HEK293 (cell line): ENCODE results near the gene CDK2.

ENCODE experiments used
- GLIS1 ChIP-seq: fragments of 450-650 bp; formaldehyde crosslinking; IDR thresholded peaks from 2 replicates; pipeline ENCODE4 v1.5.1; 2016; ENCODE audit warnings: missing biosample characterization, missing genetic modification characterization
- HOXD13 ChIP-seq: sonication (generic); formaldehyde crosslinking; IDR thresholded peaks from 2 replicates; pipeline ENCODE4 v1.8.0; 2022; ENCODE audit warnings: missing genetic modification reagents, borderline replicate concordance
- KLF7 ChIP-seq: fragments of 450-650 bp; formaldehyde crosslinking; IDR thresholded peaks from 2 replicates; pipeline ENCODE4 v1.5.1; 2016; ENCODE audit warnings: missing biosample characterization, missing genetic modification characterization, borderline replicate concordance
- KLF8 ChIP-seq: fragments of 450-650 bp; formaldehyde crosslinking; IDR thresholded peaks from 2 replicates; pipeline ENCODE4 v1.5.1; 2016; ENCODE audit warnings: missing biosample characterization, missing genetic modification characterization
- PRDM1 ChIP-seq: fragments of 450-650 bp; formaldehyde crosslinking; IDR thresholded peaks from 2 replicates; pipeline ENCODE4; 2016; ENCODE audit warnings: missing biosample characterization, missing genetic modification characterization
- PRDM2 ChIP-seq: fragments of 450-650 bp; formaldehyde crosslinking; IDR thresholded peaks from 2 replicates; pipeline ENCODE4 v1.5.1; 2016; ENCODE audit warnings: missing biosample characterization, missing genetic modification characterization, borderline replicate concordance
- PRDM4 ChIP-seq: fragments of 450-650 bp; formaldehyde crosslinking; IDR thresholded peaks from 2 replicates; pipeline ENCODE4 v1.5.1; 2017; ENCODE audit warnings: missing biosample characterization, missing genetic modification characterization
- SP2 ChIP-seq: fragments of 450-650 bp; formaldehyde crosslinking; IDR thresholded peaks from 2 replicates; pipeline ENCODE4 v1.5.1; 2016; ENCODE audit warnings: missing biosample characterization, missing genetic modification characterization
- ZBTB21 ChIP-seq: fragments of 450-650 bp; formaldehyde crosslinking; IDR thresholded peaks from 2 replicates; pipeline ENCODE4 v1.5.1; 2017; ENCODE audit warnings: missing biosample characterization, missing genetic modification characterization
- ZBTB48 ChIP-seq: fragments of 450-650 bp; formaldehyde crosslinking; IDR thresholded peaks from 2 replicates; pipeline ENCODE4 v1.5.1; 2016; ENCODE audit warnings: missing biosample characterization, missing genetic modification characterization
- ZFP69B ChIP-seq: fragments of 450-650 bp; formaldehyde crosslinking; IDR thresholded peaks from 2 replicates; pipeline ENCODE4 v1.5.1; 2016; ENCODE audit warnings: missing biosample characterization, missing genetic modification characterization
- ZNF112 ChIP-seq: fragments of 450-650 bp; formaldehyde crosslinking; IDR thresholded peaks from 2 replicates; pipeline ENCODE4 v1.5.0; 2017; ENCODE audit warnings: missing biosample characterization, missing genetic modification characterization
- ZNF146 ChIP-seq: fragments of 450-650 bp; formaldehyde crosslinking; IDR thresholded peaks from 2 replicates; pipeline ENCODE4 v1.5.1; 2016; ENCODE audit warnings: missing biosample characterization, missing genetic modification characterization
- ZNF155 ChIP-seq: fragments of 450-650 bp; formaldehyde crosslinking; IDR thresholded peaks from 2 replicates; pipeline ENCODE4 v1.5.1; 2016; ENCODE audit warnings: missing biosample characterization, missing genetic modification characterization
- ZNF18 ChIP-seq: fragments of 450-650 bp; formaldehyde crosslinking; IDR thresholded peaks from 2 replicates; pipeline ENCODE4 v1.5.1; 2016; ENCODE audit warnings: missing biosample characterization, missing genetic modification characterization
- ZNF274 ChIP-seq, 2 experiments: fragments of 200-500 bp in 1 of 2; fragments of 450-650 bp in 1 of 2; sonication (Bioruptor generic) in 1 of 2; formaldehyde crosslinking in 1 of 2; IDR thresholded peaks; 2 replicates each; pipeline versions ENCODE4 v1.5.1 to v1.6.1; 2014 to 2016; ENCODE audit warnings: borderline replicate concordance in 1 of 2, inconsistent platforms in 1 of 2, low read length in 1 of 2, missing biosample characterization in 1 of 2, missing genetic modification characterization in 1 of 2
- ZNF350 ChIP-seq: fragments of 450-650 bp; formaldehyde crosslinking; IDR thresholded peaks from 2 replicates; pipeline ENCODE4 v1.5.0; 2017; ENCODE audit warnings: missing biosample characterization, mild to moderate bottlenecking, missing genetic modification characterization
- ZNF433 ChIP-seq: fragments of 450-650 bp; formaldehyde crosslinking; IDR thresholded peaks from 2 replicates; pipeline ENCODE4 v1.5.1; 2016; ENCODE audit warnings: missing biosample characterization, missing genetic modification characterization, low read depth
- ZNF473 ChIP-seq: fragments of 450-650 bp; formaldehyde crosslinking; IDR thresholded peaks from 2 replicates; pipeline ENCODE4 v1.5.1; 2017; ENCODE audit warnings: missing biosample characterization, missing genetic modification characterization
- ZNF513 ChIP-seq: fragments of 450-650 bp; IDR thresholded peaks from 2 replicates; pipeline ENCODE4 v1.5.1; 2018; ENCODE audit warnings: missing biosample characterization, missing genetic modification characterization
- ZNF544 ChIP-seq: fragments of 450-650 bp; formaldehyde crosslinking; IDR thresholded peaks from 2 replicates; pipeline ENCODE4 v1.5.0; 2017; ENCODE audit warnings: missing biosample characterization, missing genetic modification characterization
- ZNF580 ChIP-seq: fragments of 450-650 bp; formaldehyde crosslinking; IDR thresholded peaks from 2 replicates; pipeline ENCODE4 v1.5.1; 2016; ENCODE audit warnings: missing biosample characterization, missing genetic modification characterization
- ZNF645 ChIP-seq: fragments of 450-650 bp; formaldehyde crosslinking; IDR thresholded peaks from 2 replicates; pipeline ENCODE4; 2016; ENCODE audit warnings: missing biosample characterization, missing genetic modification characterization
- ZNF654 ChIP-seq: fragments of 450-650 bp; formaldehyde crosslinking; IDR thresholded peaks from 2 replicates; pipeline ENCODE4 v1.5.1; 2016; ENCODE audit warnings: low read depth, missing biosample characterization, missing genetic modification characterization
- ZNF776 ChIP-seq: fragments of 450-650 bp; formaldehyde crosslinking; IDR thresholded peaks from 2 replicates; pipeline ENCODE4 v1.5.0; 2017; ENCODE audit warnings: missing biosample characterization, missing genetic modification characterization, borderline replicate concordance
- ZSCAN4 ChIP-seq: fragments of 450-650 bp; formaldehyde crosslinking; IDR thresholded peaks from 2 replicates; pipeline ENCODE4 v1.5.1; 2017; ENCODE audit warnings: missing biosample characterization, missing genetic modification characterization

The CDK2 gene

GRCh38 chr12:55930771-55931316 is 35.8 kb upstream of the CDK2 start, which contains the start of gene DGKA (continued):
- no peak for TF ChIP-seq ZNF112 (tag by site-specific recombination)
- TF ChIP-seq ZNF146 (tag by site-specific recombination) = no peak
- TF ChIP-seq SP2 = peak; percentile 51
- no peak for TF ChIP-seq KLF7
- no peak for TF ChIP-seq ZNF433
- no peak for TF ChIP-seq ZNF645
- no peak for TF ChIP-seq PRDM1
- no peak for TF ChIP-seq GLIS1 (tag by site-specific recombination)
- TF ChIP-seq ZNF544 (tag by site-specific recombination) = no peak
- TF ChIP-seq PRDM2 (tag by site-specific recombination) = no peak
- no peak for TF ChIP-seq ZNF473 (tag by site-specific recombination)
- TF ChIP-seq ZNF18 = no peak
- no peak for TF ChIP-seq ZNF513 (tag by site-specific recombination)
- TF ChIP-seq ZNF350 (tag by site-specific recombination) = no peak
- TF ChIP-seq ZBTB48 (tag by site-specific recombination) = no peak
- no peak for TF ChIP-seq HOXD13 (CRISPR knock-in tag)
- no peak for TF ChIP-seq ZBTB21
- TF ChIP-seq ZFP69B (tag by site-specific recombination) = no peak
- no peak for TF ChIP-seq ZNF274 (IDR thresholded peaks at IDR 0.05; ENCODE audit: low read length)
- TF ChIP-seq ZNF274 (tag by site-specific recombination; IDR thresholded peaks at IDR 0.05; ENCODE audit: borderline replicate concordance) = no peak
- 0 out of 2 replicates have a peak, but pooled peaks have one; percentile 39 for TF ChIP-seq KLF8
- peak; percentile 47 for TF ChIP-seq ZNF654 (tag by site-specific recombination)
- TF ChIP-seq ZNF155 (tag by site-specific recombination) = no peak
- TF ChIP-seq ZNF776 = no peak
- TF ChIP-seq ZNF580 = no peak
- no peak for TF ChIP-seq ZSCAN4 (tag by site-specific recombination)
- TF ChIP-seq PRDM4 = peak; percentile 52; the same call in 1 of the 2 replicates
